Kidney epithelial cell (primary cell): ENCODE measurements around the gene MTFMT. TPM values are rescaled to one million over a fixed set of nuclear protein-coding genes. Genes with fewer than 3 reads are reported as not detected.

Experiments used
- DNase-seq: peaks from one replicate; pipeline ENCODE4 v3.0.0-alpha.2; 2010; ENCODE audit warnings: low read depth
- H3K27me3 ChIP-seq: 2 replicates; pipeline ENCODE4 v1.6.0; 2011; ENCODE audit warnings: low read length; ENCODE audit not compliant: control insufficient read depth, insufficient read depth
- H3K36me3 ChIP-seq: 2 replicates; pipeline ENCODE4 v1.5.1; 2011; ENCODE audit warnings: low read length; ENCODE audit not compliant: control insufficient read depth, insufficient read depth
- H3K4me3 ChIP-seq: 2 replicates; pipeline ENCODE4 v1.5.1; 2011; ENCODE audit warnings: low read depth, mild to moderate bottlenecking, control low read depth, low read length
- total RNA-seq: library from RNA; depleted of rRNA; stranded (reverse); fragments of >200 nt; gene quantifications from 2 replicates; pipeline ENCODE4 v1.2.3, GENCODE V29; 2015
- TF ChIP-seq, protein P1 (sequence below): IDR thresholded peaks from 2 replicates; pipeline ENCODE4 v1.5.1; 2011; ENCODE audit warnings: mild to moderate bottlenecking, moderate library complexity, low read length, control low read depth, inconsistent platforms; ENCODE audit not compliant: insufficient read depth, poor library complexity, severe bottlenecking

MTFMT gene
- total RNA-seq, 1 donor from 2014 or later, result 17.3 TPM

DNA sequence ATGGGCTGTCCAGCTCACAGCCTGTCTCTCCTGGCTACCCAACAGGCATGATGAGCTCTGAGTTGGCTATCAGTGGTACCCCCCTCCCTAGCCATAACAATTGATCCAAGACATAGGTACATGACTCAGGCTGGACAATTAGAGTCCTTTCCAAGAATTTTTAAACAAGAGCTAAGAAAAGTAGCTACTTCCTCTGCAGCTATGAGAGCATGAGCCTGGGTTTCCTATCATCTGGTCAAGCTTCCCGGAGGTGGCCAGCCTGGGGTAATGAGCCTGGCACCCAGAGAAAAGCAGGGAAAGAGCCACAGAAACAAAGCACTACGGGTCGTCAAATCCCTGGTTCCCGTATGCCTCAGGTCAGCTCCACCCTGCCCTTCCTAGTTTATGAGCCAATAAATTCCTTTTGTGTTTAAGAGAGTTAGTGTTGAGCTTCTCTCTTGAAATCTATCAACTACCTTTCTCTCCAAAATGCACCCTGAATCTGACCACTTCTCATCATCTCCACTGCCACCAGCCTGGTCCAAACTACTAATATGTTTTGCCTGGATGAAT lies 13.4 kb upstream of the MTFMT start:
- H3K36me3 ChIP-seq, result no peaks in the 10 kb centered on the region
- TF ChIP-seq, protein P1, sequence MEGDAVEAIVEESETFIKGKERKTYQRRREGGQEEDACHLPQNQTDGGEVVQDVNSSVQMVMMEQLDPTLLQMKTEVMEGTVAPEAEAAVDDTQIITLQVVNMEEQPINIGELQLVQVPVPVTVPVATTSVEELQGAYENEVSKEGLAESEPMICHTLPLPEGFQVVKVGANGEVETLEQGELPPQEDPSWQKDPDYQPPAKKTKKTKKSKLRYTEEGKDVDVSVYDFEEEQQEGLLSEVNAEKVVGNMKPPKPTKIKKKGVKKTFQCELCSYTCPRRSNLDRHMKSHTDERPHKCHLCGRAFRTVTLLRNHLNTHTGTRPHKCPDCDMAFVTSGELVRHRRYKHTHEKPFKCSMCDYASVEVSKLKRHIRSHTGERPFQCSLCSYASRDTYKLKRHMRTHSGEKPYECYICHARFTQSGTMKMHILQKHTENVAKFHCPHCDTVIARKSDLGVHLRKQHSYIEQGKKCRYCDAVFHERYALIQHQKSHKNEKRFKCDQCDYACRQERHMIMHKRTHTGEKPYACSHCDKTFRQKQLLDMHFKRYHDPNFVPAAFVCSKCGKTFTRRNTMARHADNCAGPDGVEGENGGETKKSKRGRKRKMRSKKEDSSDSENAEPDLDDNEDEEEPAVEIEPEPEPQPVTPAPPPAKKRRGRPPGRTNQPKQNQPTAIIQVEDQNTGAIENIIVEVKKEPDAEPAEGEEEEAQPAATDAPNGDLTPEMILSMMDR, result no peak
- H3K4me3 ChIP-seq, result no peak overlapping the region
- no peaks in the 10 kb centered on the region for H3K27me3 ChIP-seq
- DNase-seq, result no peak

DNA sequence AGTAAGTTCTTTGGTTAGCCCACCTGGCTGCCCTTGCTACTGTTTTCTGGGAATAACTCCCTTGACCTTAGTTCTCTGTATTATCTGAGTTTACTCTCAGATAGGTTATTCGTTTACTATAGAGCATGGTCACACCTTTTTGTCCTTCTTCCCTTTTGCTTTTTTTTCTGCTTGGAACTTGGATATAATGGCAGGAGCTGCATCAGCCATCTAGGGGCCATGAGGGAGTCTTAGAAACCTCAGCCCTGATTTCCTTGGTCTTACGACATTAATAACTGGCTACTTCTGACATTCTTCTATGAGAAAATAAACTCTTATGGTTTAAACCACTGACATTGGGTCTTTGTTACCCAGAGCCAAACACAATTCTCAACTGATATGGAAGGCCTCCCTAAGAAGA lies 12.3 kb upstream of the MTFMT start:
- DNase-seq, result no peak
- H3K4me3 ChIP-seq, result no peak overlapping the region
- TF ChIP-seq, protein P1, result no peak
- H3K36me3 ChIP-seq, result no peaks in the 10 kb centered on the region
- no peaks in the 10 kb centered on the region for H3K27me3 ChIP-seq

DNA sequence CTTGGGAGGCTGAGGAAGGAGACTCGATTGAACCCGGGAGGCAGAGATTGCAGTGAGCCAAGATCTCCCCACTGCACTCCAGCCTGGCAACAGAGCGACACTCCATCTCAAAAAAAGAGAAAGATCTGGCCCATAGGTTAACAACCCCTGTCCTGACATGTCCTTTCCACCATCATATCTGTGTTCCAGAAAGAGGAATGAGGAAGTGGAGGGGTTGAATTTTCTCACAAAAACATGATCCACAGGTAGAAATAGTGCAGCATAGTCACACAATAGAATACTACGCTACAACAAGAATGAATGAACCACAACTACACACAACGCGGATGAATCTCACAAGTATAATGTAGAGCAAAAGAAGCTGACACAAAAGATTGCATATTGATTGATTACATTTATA lies 11.0 kb upstream of the MTFMT start:
- no peak overlapping the region for H3K4me3 ChIP-seq
- no peaks in the 10 kb centered on the region for H3K27me3 ChIP-seq
- H3K36me3 ChIP-seq, result no peaks in the 10 kb centered on the region
- TF ChIP-seq, protein P1, result no peak
- DNase-seq, result no peak

DNA sequence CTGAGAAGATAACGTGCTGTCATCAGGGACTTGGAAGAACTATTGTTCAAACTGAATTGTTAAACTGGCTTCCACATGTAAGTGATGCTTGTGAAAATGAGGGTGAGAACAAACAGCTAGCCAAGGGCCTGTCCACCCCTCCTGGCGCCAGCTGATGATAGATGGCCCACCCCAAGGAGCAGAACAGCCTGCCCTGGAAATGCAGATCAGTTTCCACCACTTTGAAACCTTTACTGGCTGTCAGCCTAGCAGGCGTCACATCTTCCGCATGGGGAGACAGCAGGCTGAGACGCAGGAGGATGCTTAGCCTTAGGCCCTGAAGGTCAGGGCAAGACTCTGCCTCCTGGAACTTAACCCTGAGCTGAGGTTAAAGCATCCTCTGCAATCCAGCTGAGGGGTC lies 9.4 kb upstream of the MTFMT start:
- no peak for DNase-seq

GRCh38 chr15:65038428-65038827 lies 9.0 kb upstream of the MTFMT start:
- no peaks in the 10 kb centered on the region for H3K36me3 ChIP-seq
- TF ChIP-seq, protein P1, result no peak
- H3K27me3 ChIP-seq, result no peaks in the 10 kb centered on the region
- H3K4me3 ChIP-seq, result no peak overlapping the region
- DNase-seq, result no peak

More for the DNA sequence above, 9.4 kb upstream of the MTFMT start:
- Histone ChIP-seq H3K4me3 (no peak overlapping the region), H3K36me3 (no peaks in the 10 kb centered on the region), H3K27me3 (no peaks in the 10 kb centered on the region)
- TF ChIP-seq, protein P1, result no peak

- TF ChIP-seq, protein P1, result no peak
- H3K36me3 ChIP-seq, result no peaks in the 10 kb centered on the region
- H3K4me3 ChIP-seq, result no peak overlapping the region
- H3K27me3 ChIP-seq, result no peaks in the 10 kb centered on the region
- DNase-seq, result no peak
These were observed 7.9 kb upstream of the MTFMT start for GRCh38 chr15:65037309-65037708.
